IMR-90 (cell line): ENCODE measurements around the gene IGSF9B.

Experiments used
- CTCF ChIP-seq: conservative IDR thresholded peaks from 2 replicates; pipeline ENCODE4 v1.5.1; 2012; ENCODE audit warnings: mild to moderate bottlenecking, low read depth, low read length, improper control_type of control experiment
- RAD21 ChIP-seq: IDR thresholded peaks from 2 replicates; pipeline ENCODE4 v1.6.1; 2012; ENCODE audit warnings: low read length, improper control_type of control experiment
- RFX5 ChIP-seq: IDR thresholded peaks from 2 replicates; pipeline ENCODE4 v1.8.0; 2012; ENCODE audit warnings: low read depth, mild to moderate bottlenecking, low read length, moderate library complexity

DNA sequence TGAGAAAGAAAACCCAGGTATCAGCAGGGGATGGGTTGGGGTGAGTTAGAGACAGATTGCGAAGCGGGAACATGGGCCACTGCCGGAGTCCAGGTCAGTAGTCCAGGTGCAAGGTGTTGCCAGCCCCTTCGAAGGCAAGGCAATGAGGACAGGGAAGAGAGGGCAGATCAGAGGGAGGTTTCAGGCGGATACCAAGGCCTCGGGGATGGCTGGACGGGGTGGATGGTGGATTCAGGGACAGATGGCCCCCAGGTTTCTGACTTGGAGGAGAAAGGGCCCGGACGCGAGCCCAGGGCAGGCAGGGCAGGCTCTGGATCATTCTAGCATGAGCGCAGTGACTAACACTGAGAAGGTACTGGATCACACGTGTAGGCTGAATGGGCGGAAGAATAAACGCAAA, 25.4 kb upstream of the IGSF9B start:
- no peak for TF ChIP-seq CTCF
- no peak for TF ChIP-seq RAD21
- TF ChIP-seq RFX5 = no peak
